NCI-H345 treated with DMSO at 0.1 percent for 48 hours (cell line): Measurements from ENCODE around the gene WDR70.

Source experiments
- DNase-seq: peaks from one replicate; lab custom pipeline; 2025; ENCODE audit not compliant: unreplicated experiment; lab: John Stamatoyannopoulos, UW

WDR70 gene

GRCh38 chr5:37717613-37718431 lies 338.7 kb downstream of the WDR70 start:
- DNase-seq = peak; percentile 84

GRCh38 chr5:37720550-37720952 lies 341.4 kb downstream of the WDR70 start:
- DNase-seq = no peak

DNA sequence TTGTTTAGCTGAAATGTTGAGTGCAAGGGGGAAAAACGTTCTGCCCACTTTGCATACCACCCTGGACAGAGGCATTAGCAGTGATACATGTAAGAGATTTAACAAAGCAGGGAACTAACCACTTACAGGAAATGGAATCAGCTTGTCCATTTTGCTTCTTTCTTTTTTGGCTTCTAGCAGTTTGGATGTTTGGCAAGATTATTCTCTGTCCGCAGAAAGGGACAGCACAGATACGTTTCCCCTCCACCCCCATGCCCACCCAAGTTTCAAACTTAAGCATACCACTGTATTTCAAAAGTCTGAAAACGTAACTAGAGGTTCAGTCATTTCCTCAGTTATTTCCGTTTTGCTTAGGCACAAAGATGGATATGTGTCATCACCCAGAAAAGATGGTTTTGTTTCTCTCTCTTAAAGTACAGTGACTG lies 342.3 kb downstream of the WDR70 start:
- DNase-seq = no peak

DNA sequence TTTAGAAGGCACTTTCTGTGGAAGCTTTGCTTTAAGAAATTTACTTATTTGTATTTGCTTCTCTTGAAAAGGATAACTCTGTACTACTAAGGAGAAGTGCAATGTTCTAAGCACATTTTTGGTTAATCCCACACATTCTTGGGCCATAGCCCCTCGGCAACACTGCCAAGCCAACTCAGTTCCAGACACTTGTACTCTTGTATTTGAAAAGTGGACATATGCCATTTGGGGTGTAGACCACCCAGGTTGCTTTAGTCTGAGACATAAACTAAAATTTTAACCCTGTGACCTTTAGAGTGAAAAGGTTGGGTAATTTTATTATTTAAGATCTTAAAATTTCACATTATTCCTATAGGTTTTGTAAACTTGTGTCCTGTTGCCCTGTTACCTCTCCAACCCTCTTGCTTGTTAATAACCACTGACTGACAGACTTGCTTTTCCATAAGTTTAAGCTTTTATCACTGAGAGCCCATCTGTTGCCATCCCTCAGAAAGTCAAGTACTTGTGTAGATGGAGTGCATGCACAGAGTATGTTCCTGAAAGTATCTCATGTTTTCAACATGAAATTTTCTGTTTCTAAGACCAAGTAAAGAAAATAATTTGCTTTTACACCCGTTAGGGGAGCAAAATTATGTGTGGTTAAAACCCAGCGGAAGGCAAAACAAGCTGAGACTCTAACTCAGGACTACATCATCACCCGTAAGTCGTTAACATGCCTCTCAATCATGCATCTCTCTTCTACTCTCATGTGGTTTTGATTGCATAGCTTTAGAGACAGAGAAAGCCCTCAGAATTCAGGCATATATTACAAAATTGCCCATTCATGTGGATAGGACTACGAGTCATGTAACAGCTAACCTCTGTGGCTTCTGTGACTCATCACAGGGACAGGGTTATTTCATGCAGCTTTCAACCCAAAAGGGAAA lies 343.4 kb downstream of the WDR70 start:
- no peak for DNase-seq

GRCh38 chr5:37723162-37723961 lies 344.2 kb downstream of the WDR70 start:
- no peak for DNase-seq

DNA sequence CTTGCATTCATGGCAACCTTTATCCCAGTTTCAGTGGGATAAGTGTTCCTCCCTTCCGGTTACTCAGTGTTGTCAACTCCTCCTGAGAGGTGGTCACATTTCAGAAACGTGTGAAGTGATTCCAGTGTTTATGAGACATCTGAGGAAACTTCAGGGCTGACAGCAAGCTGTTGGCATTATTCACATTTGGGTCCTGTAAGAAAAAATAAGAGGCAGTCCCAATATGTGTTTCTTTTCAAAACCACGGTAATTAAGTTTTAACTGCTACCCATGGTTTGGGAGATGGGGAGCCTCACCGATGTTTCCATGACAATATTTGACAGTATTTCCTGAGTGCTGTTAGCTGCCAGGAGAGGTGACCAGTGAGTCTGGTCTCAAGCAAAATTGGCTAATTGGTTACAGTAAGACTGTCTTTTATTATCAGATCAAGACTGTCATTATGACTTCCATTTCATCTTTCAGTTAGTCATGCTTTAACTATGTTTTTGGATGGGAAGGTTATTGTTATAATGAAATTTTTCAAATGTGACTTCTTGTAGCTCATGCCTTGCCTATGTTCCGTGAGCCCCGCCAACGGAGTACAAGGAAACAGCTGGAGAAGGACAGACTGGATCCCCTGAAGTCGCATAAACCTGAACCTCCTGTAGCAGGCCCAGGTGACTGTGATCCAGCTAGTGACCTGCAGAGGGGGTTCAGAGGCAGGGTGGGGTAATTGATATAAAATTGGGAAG lies 345.4 kb downstream of the WDR70 start:
- no peak for DNase-seq

DNA sequence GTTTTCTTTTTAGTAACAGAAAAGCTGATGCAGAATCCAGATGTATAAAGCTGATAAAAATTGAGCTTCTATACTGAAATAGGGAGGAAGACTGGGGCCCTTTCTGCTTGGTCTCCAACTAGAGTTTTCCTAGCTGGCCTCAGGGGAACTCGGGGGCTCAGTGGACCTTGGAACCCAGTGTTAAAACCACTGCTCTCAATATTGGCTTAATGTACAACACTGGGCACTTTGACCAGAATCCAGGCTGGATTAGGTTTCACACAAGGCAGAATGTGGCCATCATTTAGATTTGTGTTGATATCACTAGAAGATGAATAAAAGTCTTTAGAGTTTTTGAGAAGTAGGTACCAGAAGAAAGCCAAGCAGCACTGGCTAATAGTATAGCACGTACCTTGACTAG lies 346.1 kb downstream of the WDR70 start:
- no peak for DNase-seq

GRCh38 chr5:37727238-37727637 lies 348.1 kb downstream of the WDR70 start:
- no peak for DNase-seq

- DNase-seq = no peak
Observed at GRCh38 chr5:37730896-37731455, 351.9 kb downstream of the WDR70 start.

GRCh38 chr5:37734114-37734513 lies 355.0 kb downstream of the WDR70 start:
- no peak for DNase-seq

GRCh38 chr5:37735649-37736347 lies 356.7 kb downstream of the WDR70 start:
- DNase-seq = no peak

DNA sequence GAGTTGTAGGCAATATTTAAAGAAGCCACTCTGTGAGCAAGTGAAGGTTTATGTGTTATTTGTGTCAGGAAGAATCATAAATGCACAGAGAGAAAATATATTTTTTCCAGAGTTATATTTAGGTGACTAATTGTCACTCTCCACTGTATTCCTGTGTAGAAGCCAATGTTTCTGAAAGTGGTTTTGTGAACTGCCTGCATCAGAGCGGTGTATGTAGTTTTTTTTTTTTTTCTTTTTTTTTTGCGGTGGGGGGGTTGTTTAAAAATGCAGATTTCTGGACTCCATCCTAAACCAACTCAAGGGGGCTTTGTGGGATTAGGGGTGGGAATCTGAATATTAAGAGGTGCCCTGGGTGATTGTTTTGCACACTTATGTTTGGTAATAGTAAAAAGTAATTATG lies 357.3 kb downstream of the WDR70 start:
- no peak for DNase-seq

DNA sequence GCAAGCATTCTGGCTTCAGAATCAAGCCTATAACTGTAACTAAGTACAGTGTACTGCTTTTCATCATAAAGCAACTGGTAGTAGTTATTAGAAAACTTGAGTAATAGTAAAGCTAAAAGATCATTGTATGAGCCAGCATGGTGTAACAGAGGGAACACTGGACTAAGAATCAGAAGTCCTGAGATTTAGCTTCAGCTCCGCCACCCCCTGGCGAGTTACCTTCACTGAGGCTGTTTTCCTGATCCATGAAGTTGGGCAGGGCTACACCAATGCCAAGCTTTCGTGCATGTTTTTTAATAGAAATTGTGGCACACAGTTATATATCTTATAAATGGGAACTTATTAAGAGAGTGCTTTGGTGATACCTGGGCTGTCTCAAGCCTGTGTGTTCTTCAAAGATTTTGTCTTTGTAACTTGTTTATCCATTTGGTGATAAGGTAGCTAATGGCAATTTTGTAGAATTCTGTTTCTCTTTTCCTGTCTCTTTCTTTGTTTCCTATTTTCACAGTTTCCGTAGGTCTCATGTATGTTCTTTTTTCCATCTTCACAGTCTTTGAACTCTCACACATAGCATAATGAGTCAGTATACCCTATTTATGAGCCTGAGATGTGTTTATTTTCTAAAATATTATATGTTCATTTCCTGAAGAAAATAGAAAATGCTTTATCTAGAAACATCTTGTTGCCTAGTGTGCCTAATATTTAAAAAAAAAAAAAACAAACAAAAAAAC lies 358.4 kb downstream of the WDR70 start:
- DNase-seq = no peak

GRCh38 chr5:37738057-37738691 lies 359.1 kb downstream of the WDR70 start:
- DNase-seq = no peak

GRCh38 chr5:37738865-37739488 lies 359.9 kb downstream of the WDR70 start:
- DNase-seq = no peak

- no peak for DNase-seq
Observed at GRCh38 chr5:37739817-37740261, 360.7 kb downstream of the WDR70 start.

- no peak for DNase-seq
Observed at GRCh38 chr5:37740331-37741066, 361.4 kb downstream of the WDR70 start.
